Measurements from ENCODE around the gene FOXI1.

GRCh38 chr5:170115925-170116324 lies 10.2 kb downstream of the FOXI1 start:
- TF ChIP-seq CTCF (IDR thresholded peaks at IDR 0.05) (no peak), POLR2A (IDR thresholded peaks at IDR 0.05) (no peak)

All from heart left ventricle (tissue), 13 donors.